AG20443 (cell line): Measurements from ENCODE around the gene TAF3.
A peak's percentile ranks its signal among the peaks of the same experiment; 100 is the strongest.

Experiments
- DNase-seq: peaks from one replicate; pipeline ENCODE4 v3.0.0; 2012; ENCODE audit warnings: low spot score, mixed read lengths

TAF3 gene

DNA sequence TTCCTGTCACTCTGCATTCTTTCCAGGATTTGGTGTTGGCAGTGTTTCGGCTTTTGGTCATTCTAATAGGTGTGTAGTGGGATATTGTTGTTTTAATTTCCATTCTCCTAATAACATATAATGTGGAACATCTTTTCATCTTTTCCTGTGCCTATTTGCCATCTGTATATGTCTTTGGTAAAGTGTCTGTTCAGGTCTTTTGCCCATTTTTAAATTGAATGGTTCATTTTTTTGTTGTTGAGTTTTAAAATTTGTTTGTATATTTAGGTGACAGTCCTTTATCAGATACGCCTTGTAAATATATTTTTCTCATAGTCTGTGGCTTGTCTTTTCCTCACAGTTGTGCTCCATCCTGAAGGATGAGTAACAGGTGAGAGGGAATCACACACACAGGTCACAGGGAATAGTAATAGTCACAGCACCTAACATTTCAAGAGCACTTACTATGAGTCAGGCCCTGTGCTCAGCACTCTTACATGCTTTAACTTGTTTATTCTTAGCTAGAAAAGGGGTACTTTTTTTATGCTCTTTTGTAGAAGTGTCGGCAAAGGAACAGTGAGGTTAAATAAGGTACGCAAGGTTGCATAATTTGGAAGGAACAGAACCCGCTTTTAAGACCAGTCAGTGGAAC lies 119.1 kb downstream of the TAF3 start:
- DNase-seq: no peak

- DNase-seq: no peak
These were observed 123.3 kb downstream of the TAF3 start for GRCh38 chr10:7941576-7941975.

DNA sequence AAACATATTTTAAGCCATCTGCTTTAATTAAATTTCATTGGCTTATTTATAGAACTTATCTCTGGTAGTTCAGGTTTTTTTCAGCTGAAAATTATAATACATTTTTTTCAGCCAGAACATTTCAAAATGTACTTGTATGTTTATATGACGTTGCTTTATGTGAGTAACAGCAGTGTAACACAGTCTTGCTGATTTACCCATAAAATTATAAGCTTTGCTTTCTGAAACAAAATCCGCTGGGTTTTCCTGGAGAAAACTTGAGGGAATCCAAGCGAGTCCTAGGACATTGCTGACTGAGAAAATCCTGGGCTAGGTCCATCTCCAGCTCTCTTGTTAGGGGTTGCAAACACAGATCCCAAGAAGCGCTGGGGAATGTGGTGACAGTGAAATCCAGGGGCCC lies 124.0 kb downstream of the TAF3 start:
- no peak for DNase-seq

GRCh38 chr10:7942859-7943258 lies 124.6 kb downstream of the TAF3 start:
- DNase-seq: no peak

- DNase-seq: no peak
These were observed 125.8 kb downstream of the TAF3 start for GRCh38 chr10:7944215-7944480.

DNA sequence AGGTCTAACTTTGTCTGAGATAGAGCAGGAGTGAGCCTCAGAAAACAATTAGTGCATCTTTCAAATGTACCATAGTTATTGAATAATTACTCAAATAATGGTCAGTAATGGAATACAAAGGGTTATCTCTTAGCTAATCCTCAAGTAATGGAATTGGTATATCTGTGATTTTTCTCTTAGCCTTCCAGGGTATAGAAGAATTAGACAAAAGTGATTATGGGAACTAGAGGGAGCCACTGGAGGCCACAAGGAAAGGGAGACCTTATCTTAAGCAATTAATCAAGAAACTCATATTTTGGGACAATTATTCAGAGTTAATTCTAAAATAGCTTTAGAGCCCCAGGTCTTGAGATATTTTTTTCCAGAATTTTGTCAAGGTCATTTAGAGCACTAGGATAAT lies 126.2 kb downstream of the TAF3 start:
- no peak for DNase-seq

DNA sequence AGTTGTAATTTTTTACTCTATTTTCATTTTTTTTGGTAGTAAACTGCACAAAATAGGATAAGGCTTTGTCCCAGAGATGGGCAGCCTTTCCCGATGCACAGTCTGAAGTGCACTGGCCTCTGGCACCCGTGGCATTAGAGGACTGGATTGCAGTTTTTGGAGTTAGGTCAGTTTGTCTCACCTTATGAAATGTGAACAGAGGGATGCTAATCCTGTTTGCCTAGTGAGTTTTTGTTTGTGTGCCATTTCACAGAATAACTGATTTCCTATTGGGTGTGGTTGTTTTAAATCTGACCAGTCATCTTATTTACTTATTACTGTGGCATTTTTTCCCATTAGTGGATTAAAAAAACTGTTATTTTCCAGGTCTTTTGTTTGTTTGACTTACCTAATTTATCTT lies 126.7 kb downstream of the TAF3 start:
- no peak for DNase-seq

- DNase-seq: peak; percentile 73
These were observed 127.3 kb downstream of the TAF3 start for GRCh38 chr10:7945469-7946187.

GRCh38 chr10:7948371-7949000 lies 130.2 kb downstream of the TAF3 start:
- DNase-seq: no peak

DNA sequence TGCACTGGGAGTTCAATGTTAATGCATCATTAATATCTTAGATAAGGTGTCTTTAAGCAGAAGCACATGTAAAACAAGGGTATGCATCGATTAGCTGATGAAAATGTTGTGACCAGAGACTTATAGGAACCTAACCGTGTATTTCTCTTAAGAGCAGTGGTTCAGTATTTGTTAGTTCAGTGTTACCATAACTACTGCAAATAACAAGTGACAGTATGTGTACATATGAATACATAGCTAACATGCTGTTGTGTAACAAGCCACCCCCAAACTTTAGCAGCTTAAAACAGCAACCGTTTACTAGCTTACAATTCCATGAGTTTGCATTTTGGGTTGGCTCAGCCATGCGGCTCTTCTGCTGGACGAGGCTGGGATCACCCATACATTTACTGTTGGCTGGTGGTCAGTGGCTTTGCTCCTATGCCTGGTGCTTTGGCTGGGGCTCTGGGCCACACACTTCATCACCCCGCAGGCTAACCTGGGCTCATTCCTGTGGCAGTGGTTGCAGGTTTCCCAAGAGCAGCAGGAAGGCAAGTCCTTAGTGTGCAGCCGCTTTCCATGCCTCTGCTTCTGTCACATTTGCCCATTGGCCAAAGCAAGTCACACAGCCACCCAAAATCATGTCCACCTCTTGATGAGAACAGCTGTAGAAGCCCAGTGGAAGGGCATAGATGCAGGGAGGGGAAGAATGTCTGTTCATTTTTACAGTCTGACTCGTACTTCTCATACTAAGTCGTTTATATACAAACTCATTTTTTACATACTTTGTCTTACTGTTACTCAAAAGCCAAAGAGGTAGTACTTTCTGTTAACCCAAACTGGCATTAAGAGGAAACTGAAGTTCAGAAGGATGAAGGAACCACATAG lies 132.9 kb downstream of the TAF3 start:
- peak; percentile 39 for DNase-seq

- DNase-seq: no peak
These were observed 134.0 kb downstream of the TAF3 start for GRCh38 chr10:7952266-7952665.

GRCh38 chr10:7953447-7953846 lies 135.1 kb downstream of the TAF3 start:
- DNase-seq: no peak

GRCh38 chr10:7955446-7955845 lies 137.1 kb downstream of the TAF3 start:
- DNase-seq: no peak

DNA sequence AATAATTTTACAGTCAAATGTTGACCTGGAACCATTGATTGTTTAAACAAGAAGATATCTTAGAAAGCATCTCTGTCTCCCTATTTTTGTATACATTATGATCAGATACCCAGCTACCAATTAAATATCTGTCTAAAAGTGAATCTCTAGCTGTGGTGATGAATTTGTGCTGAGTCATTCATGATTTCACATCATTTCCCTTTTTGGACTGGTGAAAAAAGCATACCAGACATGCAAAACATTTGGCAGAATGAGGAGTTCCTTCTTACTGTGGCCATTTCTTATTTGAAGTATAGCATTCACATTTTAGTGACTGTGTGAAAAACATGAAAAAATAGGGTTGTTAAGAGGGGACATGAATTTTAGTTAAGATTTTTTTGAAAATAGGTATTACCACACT lies 138.2 kb downstream of the TAF3 start:
- peak; percentile 74 for DNase-seq

DNA sequence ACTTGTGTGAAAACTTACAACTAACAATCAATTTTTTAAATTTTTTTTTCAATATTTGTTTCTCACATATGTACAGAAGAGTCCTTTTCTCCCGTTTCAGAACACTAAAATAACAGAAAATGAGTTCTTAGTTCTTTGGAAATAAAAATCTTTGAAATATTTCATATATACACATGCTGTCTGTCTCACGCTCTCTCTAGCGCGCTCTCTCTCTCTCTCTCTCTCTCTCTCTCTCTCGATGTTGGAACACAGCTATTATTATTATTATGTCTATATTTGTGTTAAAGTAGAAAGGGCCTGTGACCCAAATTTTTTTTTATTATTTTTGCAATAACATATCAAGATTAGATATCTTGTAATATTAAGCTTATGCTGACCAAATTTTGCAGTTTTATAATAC lies 139.3 kb downstream of the TAF3 start:
- DNase-seq: no peak

DNA sequence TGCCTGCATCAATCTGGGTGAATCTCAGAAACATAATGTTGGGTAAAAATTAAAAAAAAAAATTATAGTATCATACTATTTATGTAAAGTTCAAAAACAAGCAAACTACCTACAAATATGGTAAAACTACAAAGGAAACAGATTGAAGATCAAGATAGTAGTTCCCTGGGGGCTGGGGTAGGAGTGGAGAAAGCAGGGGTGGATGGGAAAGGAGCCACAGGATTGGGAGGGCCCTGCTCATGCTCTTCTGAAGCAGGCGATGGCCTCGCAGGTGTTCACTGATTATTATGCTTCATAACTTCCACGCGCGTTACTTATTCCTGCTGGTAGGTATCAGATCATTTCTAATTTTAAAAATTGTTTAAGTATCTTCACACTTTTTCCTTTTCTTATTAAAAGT lies 140.1 kb downstream of the TAF3 start:
- no peak for DNase-seq

GRCh38 chr10:7960108-7960507 lies 141.8 kb downstream of the TAF3 start:
- no peak for DNase-seq

GRCh38 chr10:7962592-7962991 lies 144.3 kb downstream of the TAF3 start:
- DNase-seq: no peak

DNA sequence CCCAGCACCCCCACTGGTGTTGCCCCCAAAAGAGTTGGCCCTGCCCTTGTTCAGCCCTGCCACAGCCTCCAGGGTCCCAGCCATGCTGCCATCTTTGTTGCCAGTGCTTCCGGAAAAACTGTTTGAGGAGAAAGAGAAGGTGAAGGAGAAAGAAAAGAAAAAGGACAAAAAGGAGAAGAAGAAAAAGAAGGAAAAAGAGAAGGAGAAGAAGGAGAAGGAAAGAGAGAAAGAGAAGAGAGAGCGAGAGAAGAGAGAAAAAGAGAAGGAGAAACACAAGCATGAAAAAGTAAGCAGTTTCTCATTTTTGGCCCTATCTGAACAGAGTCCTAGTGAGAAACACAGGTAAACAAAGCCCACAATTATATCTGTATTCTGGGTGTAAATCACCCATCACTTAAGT lies 147.2 kb downstream of the TAF3 start:
- no peak for DNase-seq

DNA sequence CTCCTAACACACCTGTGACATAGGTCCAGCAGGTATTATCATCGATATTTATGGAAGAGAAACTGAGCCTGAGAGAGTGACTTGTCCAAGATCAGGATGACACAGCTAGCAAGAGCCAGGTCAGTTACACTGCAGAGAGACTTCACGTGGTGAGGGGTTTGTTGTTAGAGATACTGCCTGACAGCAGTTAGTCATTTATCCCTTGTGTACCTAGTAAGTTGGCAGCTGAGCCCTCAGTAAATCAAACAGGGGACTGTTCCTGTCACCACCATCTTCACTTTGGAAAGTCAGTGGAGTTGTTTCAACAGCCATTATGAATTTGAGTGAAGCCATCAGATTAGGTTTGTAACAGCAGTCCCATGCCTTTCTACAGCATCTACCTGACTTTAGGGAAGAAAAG lies 148.7 kb downstream of the TAF3 start:
- DNase-seq: no peak

GRCh38 chr10:7968510-7969112 lies 150.3 kb downstream of the TAF3 start:
- DNase-seq: no peak

GRCh38 chr10:7969623-7970022 lies 151.3 kb downstream of the TAF3 start:
- DNase-seq: no peak
